T-helper 1 cell treated with Interleukin-12 subunit alpha and Interleukin-12 subunit beta and Interleukin-4 antibody, amounts not matched to agents 30 μg/mL and 1 μg/mL, for 36 hours (primary cell): Measurements from ENCODE around the gene FHL2.
"Not testable (repeated sequence)": the region's sequence is repeated elsewhere in the genome, so short reads cannot be mapped to it uniquely, and the experiment has no call there.

Source experiments
- H3K27ac Mint-ChIP-seq: one replicate; pipeline ENCODE4 v1.8.0; 2021; ENCODE audit warnings: mild to moderate bottlenecking, mixed read lengths
- H3K27me3 Mint-ChIP-seq: one replicate; pipeline ENCODE4 v1.8.0; 2021; ENCODE audit warnings: low read depth, mixed read lengths
- H3K36me3 Mint-ChIP-seq: one replicate; pipeline ENCODE4 v1.8.0; 2021; ENCODE audit warnings: low read depth, mixed read lengths
- H3K4me1 Mint-ChIP-seq: one replicate; pipeline ENCODE4 v1.8.0; 2021; ENCODE audit warnings: low read depth, mixed read lengths
- H3K4me3 Mint-ChIP-seq: one replicate; pipeline ENCODE4 v1.8.0; 2021; ENCODE audit warnings: mild to moderate bottlenecking, moderate library complexity, mixed read lengths
- H3K9me3 Mint-ChIP-seq: one replicate; pipeline ENCODE4 v1.8.0; 2021; ENCODE audit warnings: mixed read lengths

FHL2 gene

GRCh38 chr2:105431367-105432043, 32.7 kb upstream of the FHL2 start:
- H3K4me3 Mint-ChIP-seq: no peak overlapping the region
- H3K36me3 Mint-ChIP-seq: no peaks in the 10 kb centered on the region
- H3K9me3 Mint-ChIP-seq: no peaks in the 10 kb centered on the region
- peaks cover 18% of the 10 kb centered on the region for H3K27me3 Mint-ChIP-seq
- H3K4me1 Mint-ChIP-seq: peaks cover 8% of the 10 kb centered on the region
- no peak overlapping the region for H3K27ac Mint-ChIP-seq

- Mint-ChIP-seq H3K9me3 (no peaks in the 10 kb centered on the region), H3K27ac (no peak overlapping the region), H3K4me3 (no peak overlapping the region)
Measured at GRCh38 chr2:105428387-105429018, 29.7 kb upstream of the FHL2 start.

GRCh38 chr2:105427485-105427884, 28.6 kb upstream of the FHL2 start:
- Mint-ChIP-seq H3K27ac (no peak overlapping the region), H3K4me1 (peaks cover 14% of the 10 kb centered on the region), H3K4me3 (no peak overlapping the region), H3K36me3 (no peaks in the 10 kb centered on the region), H3K27me3 (peaks cover 28% of the 10 kb centered on the region), H3K9me3 (no peaks in the 10 kb centered on the region)

More at GRCh38 chr2:105428387-105429018, 29.7 kb upstream of the FHL2 start:
- Mint-ChIP-seq H3K4me1 (peaks cover 14% of the 10 kb centered on the region), H3K27me3 (peaks cover 20% of the 10 kb centered on the region), H3K36me3 (no peaks in the 10 kb centered on the region)

DNA sequence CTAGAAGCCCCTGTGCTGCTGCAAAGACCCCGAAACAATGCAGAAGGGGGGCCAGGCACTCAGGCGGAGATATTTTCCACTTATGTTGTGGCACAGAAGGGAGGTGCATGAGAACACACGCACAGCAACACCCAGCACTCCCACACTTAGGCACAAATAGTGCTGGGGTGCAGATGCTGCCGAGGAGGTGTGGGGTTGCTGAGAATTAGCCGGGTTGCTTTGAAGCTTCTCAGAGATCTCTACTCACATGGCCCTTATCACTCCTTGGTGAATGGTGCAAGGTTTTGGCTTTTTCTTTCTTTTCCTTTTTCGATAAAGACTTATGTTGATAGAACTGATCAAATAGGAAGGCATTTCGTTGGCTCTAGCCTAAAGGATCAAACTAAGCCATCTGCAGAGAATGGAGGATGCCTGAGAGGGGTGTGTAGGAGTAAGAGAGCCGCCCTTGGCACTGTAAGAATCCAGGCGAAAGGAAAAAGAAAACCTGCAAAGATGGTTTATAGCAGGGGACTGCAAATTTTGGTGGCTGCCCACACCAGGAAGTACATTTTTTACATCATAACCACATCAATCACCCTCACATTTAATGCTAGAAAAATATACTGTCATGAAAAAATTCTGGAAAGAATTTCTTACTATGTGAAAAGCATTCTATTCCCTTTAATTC, 27.9 kb upstream of the FHL2 start:
- Mint-ChIP-seq H3K27ac (no peak overlapping the region), H3K27me3 (peaks cover 25% of the 10 kb centered on the region), H3K36me3 (no peaks in the 10 kb centered on the region), H3K4me1 (peaks cover 14% of the 10 kb centered on the region), H3K4me3 (no peak overlapping the region), H3K9me3 (no peaks in the 10 kb centered on the region)

- Mint-ChIP-seq H3K9me3 (no peaks in the 10 kb centered on the region), H3K27ac (no peak overlapping the region), H3K27me3 (peaks cover 25% of the 10 kb centered on the region), H3K4me1 (peaks cover 14% of the 10 kb centered on the region), H3K36me3 (no peaks in the 10 kb centered on the region), H3K4me3 (no peak overlapping the region)
Measured at GRCh38 chr2:105425936-105426625, 27.2 kb upstream of the FHL2 start.

- peaks cover 25% of the 10 kb centered on the region for H3K27me3 Mint-ChIP-seq
- peaks cover 14% of the 10 kb centered on the region for H3K4me1 Mint-ChIP-seq
- H3K36me3 Mint-ChIP-seq, H3K9me3 Mint-ChIP-seq, H3K27ac Mint-ChIP-seq, H3K4me3 Mint-ChIP-seq: not testable (repeated sequence)
Measured at GRCh38 chr2:105424836-105425235, 26.0 kb upstream of the FHL2 start.

GRCh38 chr2:105422801-105423200, 23.9 kb upstream of the FHL2 start:
- Mint-ChIP-seq H3K36me3 (no peaks in the 10 kb centered on the region), H3K27ac (no peak overlapping the region), H3K4me1 (peaks cover 14% of the 10 kb centered on the region), H3K4me3 (no peak overlapping the region), H3K27me3 (peaks cover 25% of the 10 kb centered on the region), H3K9me3 (no peaks in the 10 kb centered on the region)

DNA sequence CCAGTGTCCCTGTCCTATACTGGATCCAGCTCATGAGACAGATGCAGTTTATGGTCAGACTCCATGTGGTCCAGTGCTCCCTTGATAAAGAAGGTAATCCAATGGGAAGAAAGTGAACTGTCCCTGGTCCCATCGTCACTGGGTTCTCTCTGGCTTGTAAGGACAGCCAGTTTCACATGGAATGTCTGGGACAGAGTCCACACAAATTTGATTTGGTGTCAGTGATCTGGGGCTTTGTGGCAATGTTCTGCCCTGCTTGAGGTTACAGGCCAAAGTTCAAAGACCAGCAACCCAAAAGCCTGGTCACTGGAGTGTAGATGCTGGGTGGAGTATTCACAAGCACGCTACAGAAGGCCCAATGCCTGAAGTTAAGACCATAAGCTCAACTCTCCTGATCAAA, 22.2 kb upstream of the FHL2 start:
- H3K27me3 Mint-ChIP-seq: peaks cover 20% of the 10 kb centered on the region
- H3K4me1 Mint-ChIP-seq: peaks cover 1% of the 10 kb centered on the region
- H3K36me3 Mint-ChIP-seq: no peaks in the 10 kb centered on the region
- no peak overlapping the region for H3K4me3 Mint-ChIP-seq
- no peaks in the 10 kb centered on the region for H3K9me3 Mint-ChIP-seq
- no peak overlapping the region for H3K27ac Mint-ChIP-seq

DNA sequence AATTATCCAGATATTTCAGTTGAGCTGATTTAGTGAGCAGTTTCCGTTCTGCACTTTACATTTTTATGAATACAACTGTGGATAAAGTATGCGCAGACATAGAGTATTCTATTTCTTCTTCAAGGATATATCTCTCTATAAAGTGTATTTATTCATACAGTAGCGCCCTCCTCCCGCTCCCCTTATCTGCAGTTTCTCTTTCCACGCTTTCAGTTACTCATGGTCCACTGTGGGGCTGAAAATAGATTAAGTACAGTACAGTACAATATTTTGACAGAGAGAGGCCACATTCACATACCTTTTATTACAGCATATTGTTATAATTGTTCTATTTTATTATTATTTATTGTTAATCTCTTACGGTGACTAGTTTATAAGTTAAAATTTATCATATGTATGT, 19.7 kb upstream of the FHL2 start:
- H3K36me3 Mint-ChIP-seq: no peaks in the 10 kb centered on the region
- H3K9me3 Mint-ChIP-seq: no peaks in the 10 kb centered on the region
- H3K27me3 Mint-ChIP-seq: peaks cover 23% of the 10 kb centered on the region
- H3K4me3 Mint-ChIP-seq: no peak overlapping the region
- no peaks in the 10 kb centered on the region for H3K4me1 Mint-ChIP-seq
- no peak overlapping the region for H3K27ac Mint-ChIP-seq

DNA sequence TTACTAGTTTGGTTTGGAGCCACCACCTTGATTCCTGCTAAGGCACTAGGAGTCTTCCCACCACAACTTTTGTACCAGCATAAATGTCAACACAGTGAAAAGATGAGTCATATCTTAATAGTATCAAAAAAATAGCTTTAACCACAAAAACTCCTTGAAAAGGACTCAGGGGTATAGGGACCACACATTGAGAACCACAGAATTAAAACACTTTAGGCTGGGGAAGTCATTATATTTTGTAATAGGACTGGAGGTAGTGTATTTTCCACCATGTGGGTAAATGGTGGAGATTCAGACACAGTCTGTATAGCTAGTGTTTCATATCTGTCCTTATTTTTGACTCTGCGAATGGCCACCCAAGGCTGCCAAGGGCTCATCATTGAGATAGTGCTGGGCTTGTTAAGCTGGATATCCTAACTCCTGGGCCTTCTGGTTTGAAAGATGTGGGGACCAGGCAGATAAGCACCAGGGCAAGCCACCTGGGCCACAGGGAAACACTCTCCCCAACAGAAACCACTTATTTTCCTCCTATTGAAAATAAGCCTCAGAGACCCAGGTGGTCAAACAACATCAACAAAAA, 19.1 kb upstream of the FHL2 start:
- no peak overlapping the region for H3K27ac Mint-ChIP-seq
- H3K36me3 Mint-ChIP-seq: no peaks in the 10 kb centered on the region
- H3K4me1 Mint-ChIP-seq: no peaks in the 10 kb centered on the region
- no peak overlapping the region for H3K4me3 Mint-ChIP-seq
- H3K27me3 Mint-ChIP-seq: peaks cover 22% of the 10 kb centered on the region
- no peaks in the 10 kb centered on the region for H3K9me3 Mint-ChIP-seq

GRCh38 chr2:105416156-105416555, 17.3 kb upstream of the FHL2 start:
- no peaks in the 10 kb centered on the region for H3K36me3 Mint-ChIP-seq
- H3K4me1 Mint-ChIP-seq: no peaks in the 10 kb centered on the region
- no peak overlapping the region for H3K27ac Mint-ChIP-seq
- peaks cover 25% of the 10 kb centered on the region for H3K27me3 Mint-ChIP-seq
- no peak overlapping the region for H3K4me3 Mint-ChIP-seq
- H3K9me3 Mint-ChIP-seq: no peaks in the 10 kb centered on the region

DNA sequence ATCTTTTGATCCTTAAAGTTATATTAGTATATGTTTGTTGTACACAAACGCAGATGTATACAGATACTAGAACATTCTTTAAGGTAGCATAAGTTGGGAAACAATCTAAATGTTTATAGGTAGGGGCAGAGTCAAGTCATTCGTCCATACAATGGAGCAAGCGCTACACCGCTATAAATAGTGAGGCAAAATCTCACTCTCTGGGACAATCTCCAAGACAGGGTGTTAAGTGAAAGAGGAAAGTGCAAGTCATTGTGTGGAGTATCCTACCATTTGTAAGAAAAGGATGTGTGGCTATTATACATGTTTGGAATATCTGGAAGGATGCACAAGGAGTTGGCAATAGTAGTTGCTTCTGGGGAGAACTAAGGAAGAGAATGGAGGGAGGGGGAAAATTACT, 16.2 kb upstream of the FHL2 start:
- Mint-ChIP-seq H3K27me3 (peaks cover 25% of the 10 kb centered on the region), H3K27ac (no peak overlapping the region), H3K4me3 (no peak overlapping the region), H3K9me3 (no peaks in the 10 kb centered on the region), H3K4me1 (no peaks in the 10 kb centered on the region), H3K36me3 (no peaks in the 10 kb centered on the region)

DNA sequence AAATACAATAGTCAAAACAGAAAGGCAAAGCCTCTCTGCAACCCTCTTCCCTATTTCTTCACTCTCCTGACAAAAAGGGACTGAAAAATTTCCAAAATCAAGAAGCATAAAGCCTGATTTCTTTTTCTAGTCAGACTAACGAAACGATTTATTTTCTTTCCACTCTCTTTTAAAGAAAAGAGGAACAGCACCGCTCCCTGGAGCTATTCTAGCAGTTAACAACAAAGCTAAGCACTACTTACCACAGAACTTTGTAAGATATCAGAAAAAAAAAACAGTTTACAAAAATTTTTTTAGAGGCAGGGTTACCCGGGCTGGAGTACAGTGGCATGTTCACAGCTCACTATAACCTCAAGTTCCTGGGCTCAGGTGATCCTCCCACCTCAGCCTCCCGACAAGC, 14.4 kb upstream of the FHL2 start:
- Mint-ChIP-seq H3K27me3 (peaks cover 34% of the 10 kb centered on the region), H3K36me3 (no peaks in the 10 kb centered on the region), H3K4me1 (no peaks in the 10 kb centered on the region), H3K4me3 (no peak overlapping the region), H3K27ac (no peak overlapping the region), H3K9me3 (no peaks in the 10 kb centered on the region)

DNA sequence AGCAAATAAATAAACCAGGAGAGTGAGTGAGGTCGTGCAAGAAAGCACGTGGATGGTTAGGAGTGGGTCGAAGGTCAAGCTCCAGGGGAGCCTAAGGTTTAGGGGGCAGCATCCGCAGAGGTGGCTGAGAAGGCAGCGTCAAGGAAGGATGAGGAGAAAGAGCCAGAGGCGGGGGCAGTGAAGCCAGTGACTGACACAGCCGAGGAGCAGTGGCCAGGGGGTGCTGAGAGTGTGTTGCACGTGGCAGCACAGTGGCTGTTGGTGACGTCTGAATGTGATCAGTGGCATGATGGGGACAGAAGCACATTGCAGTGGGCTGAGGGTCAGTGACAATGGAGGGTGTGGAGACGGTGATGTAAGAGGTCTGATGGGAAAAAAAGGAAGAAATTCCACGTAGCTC, 13.7 kb upstream of the FHL2 start:
- Mint-ChIP-seq H3K4me1 (no peaks in the 10 kb centered on the region), H3K36me3 (no peaks in the 10 kb centered on the region), H3K4me3 (no peak overlapping the region), H3K27me3 (peaks cover 34% of the 10 kb centered on the region), H3K9me3 (no peaks in the 10 kb centered on the region), H3K27ac (no peak overlapping the region)
